GM12874 (cell line): ENCODE results near the gene GPR153.

ENCODE experiments used
- TF ChIP-seq, protein P1 (sequence below): IDR thresholded peaks from 2 replicates; pipeline ENCODE4 v1.5.1; 2011; ENCODE audit warnings: low read depth, mild to moderate bottlenecking, control low read depth, low read length, moderate library complexity; ENCODE audit not compliant: insufficient read depth

The GPR153 gene

GRCh38 chr1:6272452-6272851, 11.6 kb upstream of the GPR153 start:
- TF ChIP-seq, protein P1, sequence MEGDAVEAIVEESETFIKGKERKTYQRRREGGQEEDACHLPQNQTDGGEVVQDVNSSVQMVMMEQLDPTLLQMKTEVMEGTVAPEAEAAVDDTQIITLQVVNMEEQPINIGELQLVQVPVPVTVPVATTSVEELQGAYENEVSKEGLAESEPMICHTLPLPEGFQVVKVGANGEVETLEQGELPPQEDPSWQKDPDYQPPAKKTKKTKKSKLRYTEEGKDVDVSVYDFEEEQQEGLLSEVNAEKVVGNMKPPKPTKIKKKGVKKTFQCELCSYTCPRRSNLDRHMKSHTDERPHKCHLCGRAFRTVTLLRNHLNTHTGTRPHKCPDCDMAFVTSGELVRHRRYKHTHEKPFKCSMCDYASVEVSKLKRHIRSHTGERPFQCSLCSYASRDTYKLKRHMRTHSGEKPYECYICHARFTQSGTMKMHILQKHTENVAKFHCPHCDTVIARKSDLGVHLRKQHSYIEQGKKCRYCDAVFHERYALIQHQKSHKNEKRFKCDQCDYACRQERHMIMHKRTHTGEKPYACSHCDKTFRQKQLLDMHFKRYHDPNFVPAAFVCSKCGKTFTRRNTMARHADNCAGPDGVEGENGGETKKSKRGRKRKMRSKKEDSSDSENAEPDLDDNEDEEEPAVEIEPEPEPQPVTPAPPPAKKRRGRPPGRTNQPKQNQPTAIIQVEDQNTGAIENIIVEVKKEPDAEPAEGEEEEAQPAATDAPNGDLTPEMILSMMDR, result no peak

- TF ChIP-seq, protein P1, result no peak
Measured at GRCh38 chr1:6271554-6271953, 10.7 kb upstream of the GPR153 start.

- TF ChIP-seq, protein P1, result no peak
Measured at GRCh38 chr1:6271006-6271405, 10.1 kb upstream of the GPR153 start.

DNA sequence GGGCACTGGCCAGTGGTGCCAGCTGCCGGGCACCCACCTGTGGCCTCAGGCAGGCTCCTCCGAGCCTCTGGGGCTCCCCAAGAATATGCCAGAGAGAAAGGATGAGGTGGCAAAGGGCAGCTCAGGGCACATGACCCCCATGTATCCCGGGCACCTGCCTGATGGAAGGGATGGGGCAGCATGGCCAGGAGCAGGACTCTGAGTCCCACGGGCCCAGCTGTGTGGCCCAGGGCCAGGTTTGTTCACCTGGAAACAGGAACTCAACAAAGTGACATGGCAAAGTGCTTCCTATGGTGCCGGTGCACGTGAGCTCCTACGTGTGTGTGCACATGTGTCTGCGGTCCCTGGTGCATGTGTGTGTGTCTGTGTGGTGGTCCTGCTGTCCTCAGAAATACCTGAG, 9.5 kb upstream of the GPR153 start:
- TF ChIP-seq, protein P1, result no peak

DNA sequence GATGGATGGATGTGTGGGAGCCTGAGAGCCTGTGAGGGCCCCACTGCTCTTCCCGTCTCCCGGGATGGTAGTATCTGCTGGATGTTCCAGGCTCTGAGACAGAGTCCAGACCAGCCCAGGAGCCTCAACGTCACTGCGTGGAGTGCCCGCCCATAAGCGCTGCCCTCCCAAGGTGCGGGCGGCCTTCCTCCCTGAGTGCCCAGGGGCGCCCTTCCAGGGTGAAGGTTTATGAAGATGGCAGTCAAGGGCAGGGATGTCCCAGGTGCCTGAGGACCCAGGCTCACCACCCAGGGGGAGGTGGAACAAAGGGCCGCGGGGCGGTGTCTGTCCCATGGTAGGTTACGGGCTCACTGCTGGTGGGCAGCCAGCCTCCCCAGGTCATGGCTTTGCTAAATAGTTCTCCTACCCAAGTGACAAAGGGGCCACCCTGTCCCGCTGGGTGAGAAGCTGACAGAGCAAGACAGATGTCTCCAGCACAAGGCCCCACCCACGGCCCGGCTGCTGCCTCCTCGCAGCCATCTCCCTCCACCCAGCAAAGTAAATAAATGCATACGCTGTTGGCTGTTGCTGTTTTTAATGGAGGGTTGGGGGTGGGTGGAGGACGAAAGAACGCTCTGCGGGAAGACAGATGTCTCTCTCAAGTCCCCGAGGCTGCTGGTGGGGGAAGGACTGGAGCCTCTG, 9.0 kb upstream of the GPR153 start:
- TF ChIP-seq, protein P1, result no peak

- TF ChIP-seq, protein P1, result no peak
Measured at GRCh38 chr1:6269296-6269695, 8.4 kb upstream of the GPR153 start.

- TF ChIP-seq, protein P1, result no peak
Measured at GRCh38 chr1:6268415-6268814, 7.5 kb upstream of the GPR153 start.
